Left renal pelvis (tissue), 4 donors: Measurements from ENCODE around the gene PARP11. TPM values are rescaled to one million over a fixed set of nuclear protein-coding genes. Genes with fewer than 3 reads are reported as not detected.

Source experiments
- DNase-seq, 4 donors: peaks; one replicate each; pipeline ENCODE4 v3.0.0-alpha.2; 2013; ENCODE audit warnings: low read depth in 4 of 4, low spot score in 3 of 4
- polyA plus RNA-seq, 4 donors: library from polyadenylated mRNA; unstranded; fragments of 120-200 nt; gene quantifications; one replicate each; pipeline ENCODE4 v1.2.1, GENCODE V29; 2013; ENCODE audit not compliant: insufficient read length in 4 of 4

Gene PARP11
- polyA plus RNA-seq, 4 donors = 11.8 to 17.4 (median 15.2) TPM

DNA sequence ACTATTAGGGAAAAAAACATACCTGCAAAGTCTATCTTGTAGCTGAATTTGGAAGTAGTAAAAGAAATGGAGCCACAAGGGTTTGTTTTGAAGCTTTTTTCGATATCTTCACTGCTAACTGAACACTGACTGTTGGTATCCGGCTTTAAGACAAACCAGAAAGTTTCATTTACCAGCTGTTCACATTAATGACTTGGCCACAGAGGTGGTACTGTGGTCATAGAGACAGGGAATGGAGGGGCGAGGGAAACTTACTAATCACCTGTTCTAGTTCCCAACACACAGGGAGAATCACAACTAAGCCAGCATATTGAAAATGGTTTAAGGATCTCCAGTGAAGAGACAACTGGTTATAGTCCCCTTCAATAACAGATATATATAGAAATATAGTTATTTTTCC is 44.3 kb downstream of the PARP11 start:
- no peak for DNase-seq

DNA sequence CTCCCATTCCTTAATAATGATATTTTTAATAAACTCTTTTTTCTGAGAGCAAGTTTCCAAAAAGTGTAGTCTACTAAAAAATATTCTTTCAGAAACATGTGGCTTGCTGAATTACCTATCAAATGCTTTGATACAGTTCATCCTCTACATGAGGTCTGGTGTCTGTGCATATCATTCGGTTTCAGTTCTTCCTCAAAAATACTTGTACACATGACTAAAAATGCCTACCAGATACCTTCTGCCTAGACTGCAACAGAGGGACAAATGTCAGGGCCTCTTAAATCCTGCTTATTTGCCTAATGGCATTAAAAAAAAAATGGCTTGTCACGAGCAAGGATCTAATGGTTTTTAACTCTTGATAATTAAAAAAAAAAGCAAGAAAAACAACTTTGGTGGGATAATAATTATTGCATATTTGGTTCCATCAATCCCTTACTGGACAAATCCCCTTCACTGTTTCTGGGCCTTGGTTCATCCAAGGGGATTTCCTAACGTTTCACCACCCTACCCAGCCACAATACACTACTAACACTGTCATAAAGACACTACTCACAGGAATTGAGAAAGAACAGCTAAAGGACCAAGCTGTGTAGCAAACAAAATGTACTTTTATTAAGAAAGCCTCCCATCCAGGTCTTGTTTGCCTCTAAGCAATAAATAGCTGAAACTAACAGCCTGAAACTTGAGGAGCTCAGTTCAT is 45.7 kb downstream of the PARP11 start:
- DNase-seq = no peak

DNA sequence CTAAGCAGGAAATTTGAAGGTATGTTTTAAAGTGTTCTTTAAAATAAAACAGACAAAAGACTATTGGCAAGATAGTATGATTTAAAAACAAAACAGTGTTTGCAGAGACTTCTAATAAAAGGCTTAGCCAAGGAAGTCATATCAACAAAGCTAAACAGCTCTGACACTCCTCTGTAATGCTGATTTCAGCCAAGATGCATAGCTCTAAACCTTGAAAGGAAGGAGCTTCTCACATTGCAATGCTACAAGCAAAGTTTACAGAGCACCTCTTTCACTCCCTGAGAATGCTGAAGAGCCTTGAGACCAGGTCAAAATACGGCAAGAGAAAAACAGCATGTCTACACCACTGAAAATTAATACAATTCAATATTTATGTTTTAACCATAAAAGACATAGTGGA is 51.8 kb downstream of the PARP11 start:
- no peak for DNase-seq

DNA sequence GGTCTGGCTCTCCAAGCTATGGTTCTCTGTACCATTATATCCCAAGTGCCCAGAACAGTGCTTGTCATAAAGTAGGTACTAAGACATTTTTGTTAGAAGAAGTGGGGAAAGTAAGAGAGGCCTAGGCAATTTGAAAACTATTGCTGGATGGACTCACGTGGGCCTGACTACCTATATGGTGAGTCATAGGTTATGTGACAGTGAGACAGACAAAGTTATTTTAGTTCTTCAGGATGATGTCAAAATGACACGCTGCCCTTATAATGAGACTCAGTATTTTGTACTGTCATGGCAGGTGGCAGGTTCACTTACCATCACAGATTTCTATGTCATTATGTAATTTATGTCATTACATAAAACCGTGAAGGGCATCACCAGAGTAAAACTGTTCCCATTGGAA is 53.1 kb downstream of the PARP11 start:
- no peak for DNase-seq

DNA sequence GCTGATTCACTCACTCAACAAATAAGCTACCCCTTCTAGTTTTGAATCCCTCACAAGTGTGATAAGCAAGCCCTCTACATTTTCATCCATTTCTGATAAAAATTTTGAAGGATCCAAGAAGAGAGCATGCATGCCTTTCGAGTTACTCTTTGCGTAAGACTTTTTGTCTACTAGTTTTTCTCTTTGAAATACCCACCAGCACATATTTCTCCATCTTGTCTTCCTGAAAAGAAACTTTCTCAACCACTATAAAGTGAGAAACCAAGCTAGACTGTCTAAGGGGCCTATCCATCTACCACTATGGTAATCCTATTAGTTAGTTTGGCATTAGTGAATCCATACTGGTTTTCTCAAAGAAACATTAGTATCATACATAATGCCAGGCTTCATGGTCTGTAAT is 56.9 kb downstream of the PARP11 start:
- no peak for DNase-seq

DNA sequence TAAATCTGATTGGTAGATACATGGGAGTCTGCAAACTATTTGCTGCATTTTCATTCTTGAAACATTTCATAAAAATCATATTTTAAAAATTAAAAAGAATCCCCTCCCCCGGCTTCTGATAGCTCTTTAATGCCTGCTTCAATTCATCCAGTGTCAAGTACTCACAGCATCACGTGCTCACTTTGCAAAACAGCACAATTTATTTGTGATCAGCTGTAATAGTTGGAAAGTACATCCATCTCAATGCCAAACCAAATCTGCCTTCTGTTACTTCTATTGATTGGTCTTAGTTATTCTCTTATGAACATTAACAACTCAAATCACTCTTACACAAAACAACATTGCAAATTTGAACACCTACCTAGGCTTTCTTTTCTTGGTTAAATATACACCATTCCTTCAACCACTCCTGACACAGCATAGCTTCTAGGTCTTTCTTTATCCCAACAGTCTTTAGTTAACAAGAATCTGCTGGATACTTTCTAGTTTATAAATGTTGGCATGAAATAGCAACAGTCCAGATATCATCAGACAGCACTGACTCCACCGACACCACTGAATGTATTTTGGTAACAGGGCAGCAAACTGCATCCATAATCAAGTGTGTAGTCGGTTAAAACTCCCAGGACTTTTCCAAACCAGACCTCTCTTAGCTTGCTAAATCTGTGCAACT is 58.0 kb downstream of the PARP11 start:
- DNase-seq = no peak

DNA sequence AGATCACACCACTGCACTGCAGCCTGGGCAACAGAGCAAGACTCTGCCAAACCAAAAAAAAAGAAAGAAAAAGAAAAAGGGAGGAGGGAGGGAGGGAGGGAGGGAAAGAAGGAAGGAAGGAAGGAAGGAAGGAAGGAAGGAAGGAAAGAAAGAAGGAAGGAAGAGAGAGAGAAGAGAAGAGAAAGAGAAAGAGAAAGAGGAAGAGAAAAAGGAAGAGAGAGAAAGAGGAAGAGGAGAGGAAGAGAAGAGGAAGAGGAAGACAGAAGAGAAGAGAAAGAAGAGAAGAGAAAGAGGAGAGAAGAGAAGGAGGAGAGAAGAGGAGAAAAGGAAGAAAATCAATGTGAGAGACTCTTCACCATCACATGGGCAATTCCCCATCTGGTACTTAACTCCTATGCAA is 62.7 kb downstream of the PARP11 start:
- no peak for DNase-seq

DNA sequence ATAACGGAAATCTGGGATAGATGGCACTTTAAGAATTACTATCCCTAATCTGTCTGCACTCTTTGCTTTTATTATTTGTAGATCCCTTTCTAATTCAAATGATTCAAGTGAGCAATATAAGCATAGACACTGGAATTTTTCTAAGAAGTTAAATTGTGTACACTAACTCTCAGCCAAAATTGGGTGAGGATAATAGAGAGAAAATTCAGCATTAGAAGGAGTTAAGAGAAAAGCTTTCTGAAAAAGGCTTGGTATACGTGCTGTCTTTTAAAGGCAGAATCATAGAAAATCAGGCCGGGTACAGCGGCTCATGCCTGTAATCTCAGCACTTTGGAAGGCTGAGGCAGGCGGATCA is 63.2 kb downstream of the PARP11 start:
- DNase-seq = no peak

DNA sequence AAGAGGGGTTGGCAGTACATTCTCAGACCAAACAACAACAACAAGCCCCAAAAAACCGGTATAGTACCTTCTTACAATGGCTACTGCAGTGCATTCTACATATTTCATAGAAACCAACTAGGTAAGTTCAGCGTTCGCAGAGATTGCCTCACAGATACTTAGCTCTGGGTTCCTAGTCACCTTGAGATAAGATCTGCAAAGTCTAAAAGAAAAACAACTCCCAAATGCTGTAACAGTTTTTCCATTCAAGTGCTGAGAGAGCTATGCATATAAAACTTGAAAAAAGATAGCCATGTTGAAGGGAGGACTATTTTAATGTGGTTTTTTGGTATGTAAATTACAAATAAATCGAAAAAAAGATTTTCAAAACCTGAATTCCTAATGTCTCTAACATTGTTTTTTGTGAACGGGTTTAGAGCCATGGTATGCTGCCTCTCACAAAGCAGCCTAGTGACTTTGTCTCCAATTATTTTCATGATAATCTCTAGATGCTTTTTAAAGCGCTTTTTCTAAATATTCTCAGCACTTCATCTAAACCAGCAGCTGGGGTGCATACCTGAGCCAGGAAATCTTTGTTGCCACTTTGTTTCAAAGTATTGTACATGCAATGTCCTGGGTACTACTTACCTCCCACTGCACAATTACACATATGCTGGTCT is 63.7 kb downstream of the PARP11 start:
- DNase-seq = no peak

DNA sequence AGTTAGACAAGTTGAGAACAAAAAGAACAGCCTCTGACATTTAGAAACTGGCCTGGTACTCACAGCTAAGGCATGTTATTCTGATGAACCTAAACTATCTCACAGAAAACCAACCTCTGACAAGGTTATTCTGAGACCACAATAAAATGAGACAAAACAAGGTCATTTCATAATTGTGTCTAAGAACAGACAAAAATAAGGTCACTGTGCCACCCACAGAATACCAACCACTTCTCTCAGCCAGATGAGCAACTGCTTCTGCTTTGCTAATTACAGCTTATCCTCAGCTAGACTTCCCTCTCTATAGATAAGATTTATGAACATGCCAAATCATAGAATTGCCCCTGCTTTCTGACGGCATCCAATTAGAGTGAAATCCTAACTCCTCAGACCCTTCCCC is 68.1 kb downstream of the PARP11 start:
- no peak for DNase-seq

DNA sequence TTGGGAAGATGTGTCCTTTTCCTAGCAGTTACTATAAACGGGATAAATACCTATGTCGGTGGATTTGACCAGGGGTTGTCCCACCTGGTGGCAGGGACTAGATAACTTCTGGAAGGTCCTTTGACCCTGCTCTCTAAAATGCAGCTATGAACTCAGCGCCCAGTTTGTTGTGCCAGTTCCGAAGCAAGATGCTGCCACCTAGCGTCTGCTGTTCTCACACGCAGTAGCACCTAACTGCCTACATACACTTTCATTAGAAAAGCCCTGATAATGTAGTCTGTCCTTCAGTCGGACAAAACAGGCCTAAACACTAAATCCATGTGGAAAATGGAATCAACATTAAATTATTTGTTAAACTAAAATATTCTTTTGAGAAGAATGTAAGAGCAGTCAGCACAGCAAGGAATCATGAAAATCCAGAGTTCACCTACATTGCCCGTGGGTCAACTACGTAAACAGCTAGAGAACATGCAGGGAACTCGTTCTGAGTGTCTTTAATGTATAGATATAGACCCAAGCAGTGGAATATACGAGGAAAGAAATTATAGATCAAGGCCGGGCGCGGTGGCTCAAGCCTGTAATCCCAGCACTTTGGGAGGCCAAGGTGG is 69.2 kb downstream of the PARP11 start:
- peak in 3 of 4 donors; percentile 45 to 58 (median 50) for DNase-seq

DNA sequence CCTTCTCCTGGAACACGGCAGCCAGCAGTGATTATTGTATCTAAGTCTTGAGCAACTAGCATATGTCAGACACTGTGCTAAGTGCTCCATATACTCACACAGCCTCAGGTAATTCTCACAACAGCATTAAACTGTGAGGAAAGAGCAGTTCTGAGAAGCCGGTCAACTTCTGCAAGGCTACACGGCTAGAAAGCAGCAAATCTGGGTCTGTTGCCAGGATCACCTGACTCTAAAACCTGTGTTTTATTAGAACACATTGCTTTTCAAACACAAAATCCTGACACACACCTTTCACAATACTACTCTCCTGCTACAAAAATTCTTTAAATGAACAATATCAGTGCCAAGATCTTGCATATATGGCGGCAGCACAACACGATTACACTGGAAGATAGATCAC is 70.5 kb downstream of the PARP11 start:
- DNase-seq = no peak

DNA sequence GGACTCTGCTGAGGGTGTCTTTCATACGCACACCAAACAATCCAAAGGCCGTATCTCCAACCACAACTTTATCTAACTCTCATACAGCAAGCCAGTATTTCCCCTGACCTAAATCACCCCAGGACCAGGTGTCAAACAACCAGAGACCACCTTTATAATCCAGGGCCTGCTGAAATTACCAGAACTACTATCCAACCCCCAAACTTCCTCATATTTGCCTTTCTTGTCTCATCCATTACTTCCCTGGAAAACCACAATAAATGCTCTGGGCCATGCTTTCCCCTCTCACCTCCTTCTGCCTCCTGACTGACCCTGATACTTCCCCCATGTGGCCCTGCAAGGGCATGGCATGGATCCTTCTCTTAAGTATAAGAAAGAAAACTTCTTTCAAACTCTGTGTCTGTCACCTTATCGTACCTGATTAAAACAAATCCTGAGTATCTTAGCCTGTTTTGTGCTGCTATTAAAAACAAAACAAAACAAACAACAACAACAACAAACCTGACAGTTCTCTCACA is 75.6 kb downstream of the PARP11 start:
- no peak for DNase-seq

DNA sequence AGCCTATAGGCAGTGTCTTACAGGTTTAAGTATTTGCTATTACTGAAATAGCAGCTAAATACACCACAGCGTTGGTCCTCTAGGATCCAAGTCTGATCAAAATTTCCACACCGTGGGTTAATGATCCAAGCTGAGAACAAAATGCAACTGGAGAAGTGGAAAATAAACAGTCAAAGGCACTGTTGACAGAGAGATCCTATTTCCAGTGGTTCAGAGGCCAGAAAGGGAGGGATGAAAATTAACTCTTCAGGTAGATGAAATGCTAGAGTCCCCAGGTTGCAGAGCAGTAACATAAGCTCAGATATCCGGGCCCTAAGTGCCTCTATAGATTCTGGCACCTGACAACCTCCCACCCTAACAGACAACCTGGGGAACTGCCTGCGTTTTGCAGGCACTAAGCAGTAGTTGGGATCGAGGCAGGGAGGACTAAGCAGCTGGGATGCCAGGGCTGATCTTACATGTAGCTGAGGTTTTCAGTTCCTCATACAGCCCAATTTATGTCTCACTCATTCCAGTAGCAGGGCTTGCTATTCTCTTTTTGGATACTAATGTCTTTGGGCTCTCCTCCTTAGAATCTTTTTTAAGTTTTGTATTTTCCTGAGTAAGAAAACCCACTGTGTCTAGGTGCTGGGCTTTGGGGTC is 77.6 kb downstream of the PARP11 start:
- DNase-seq = peak in 2 of 4 donors; percentile 29 to 61

DNA sequence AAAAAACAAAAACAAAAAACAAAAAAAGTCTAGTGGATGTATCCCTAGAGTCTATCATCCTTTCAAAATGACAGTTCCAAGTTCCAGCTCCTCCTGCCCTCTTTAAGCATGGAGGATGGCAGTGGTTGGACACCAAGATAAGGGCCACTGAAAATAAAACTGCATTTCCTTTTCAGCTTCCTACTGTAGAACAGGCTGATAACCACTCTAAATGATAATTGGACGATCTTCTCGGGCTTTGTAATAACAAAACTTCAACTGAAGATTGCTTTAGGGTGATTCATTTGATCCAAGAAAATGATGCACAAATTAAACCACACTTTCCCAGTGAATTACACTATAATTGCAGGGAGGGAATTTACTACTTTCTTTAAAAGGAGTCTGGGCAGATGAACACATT is 78.1 kb downstream of the PARP11 start:
- DNase-seq = no peak

DNA sequence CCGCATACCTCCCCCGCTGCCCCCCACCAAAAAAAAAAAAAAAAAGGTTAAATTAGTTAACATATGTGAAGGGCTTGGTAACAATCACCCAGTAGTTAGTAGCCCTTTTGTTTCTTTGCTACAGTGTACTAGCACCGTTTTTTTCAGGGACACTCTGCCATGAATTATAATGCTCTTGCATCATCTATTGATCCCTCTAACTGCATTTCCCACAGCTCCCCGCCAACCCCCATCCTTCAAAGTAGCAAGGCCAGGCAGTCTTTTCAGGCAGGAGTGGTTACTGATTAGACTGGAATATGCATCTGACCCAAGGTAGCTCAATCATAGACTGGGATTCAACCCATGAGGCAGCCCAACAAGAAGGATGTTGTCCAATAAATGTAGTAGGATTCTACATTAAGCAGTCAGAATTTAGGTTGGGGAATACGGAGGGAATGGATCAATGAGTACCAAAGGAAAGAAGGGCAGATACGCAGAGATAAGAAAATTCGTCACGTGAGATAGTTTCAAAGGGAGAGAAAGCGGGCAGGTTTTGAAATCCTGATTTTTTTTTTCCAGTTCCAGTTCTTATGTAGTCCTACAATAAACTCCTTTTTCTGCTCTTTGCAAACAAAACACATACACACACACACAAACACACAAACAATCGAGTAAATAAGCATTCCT is 80.4 kb downstream of the PARP11 start:
- DNase-seq = no peak

DNA sequence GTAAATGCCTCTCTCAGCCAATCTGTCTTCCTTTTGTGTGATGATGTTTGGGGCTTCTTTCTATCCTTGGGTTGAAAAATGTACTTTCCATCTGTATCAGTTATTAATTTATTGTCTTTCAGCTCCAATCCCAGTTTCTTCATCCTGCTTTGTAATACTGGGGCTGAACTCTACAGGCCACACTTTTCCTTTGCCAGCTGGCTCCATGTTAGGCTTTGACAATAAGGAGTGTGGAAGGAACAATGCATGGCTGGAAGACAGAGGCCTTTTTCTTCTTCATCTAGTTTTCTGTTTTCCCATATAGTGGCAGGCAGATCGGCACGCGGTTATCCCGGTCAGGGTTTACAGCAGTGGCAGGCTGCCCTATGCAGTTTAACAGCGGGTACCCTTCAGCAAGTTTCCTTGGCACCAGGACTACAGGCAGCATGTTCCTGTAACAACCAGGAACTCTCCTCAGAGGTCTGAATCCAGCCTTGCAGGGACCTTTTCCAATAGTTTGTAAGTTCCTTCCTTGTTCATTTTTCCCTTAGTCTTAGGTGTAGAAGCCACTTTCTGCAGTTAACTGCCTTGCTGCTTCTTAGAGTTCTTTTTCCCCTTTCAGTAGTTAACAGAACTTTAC is 81.8 kb downstream of the PARP11 start:
- DNase-seq = no peak

DNA sequence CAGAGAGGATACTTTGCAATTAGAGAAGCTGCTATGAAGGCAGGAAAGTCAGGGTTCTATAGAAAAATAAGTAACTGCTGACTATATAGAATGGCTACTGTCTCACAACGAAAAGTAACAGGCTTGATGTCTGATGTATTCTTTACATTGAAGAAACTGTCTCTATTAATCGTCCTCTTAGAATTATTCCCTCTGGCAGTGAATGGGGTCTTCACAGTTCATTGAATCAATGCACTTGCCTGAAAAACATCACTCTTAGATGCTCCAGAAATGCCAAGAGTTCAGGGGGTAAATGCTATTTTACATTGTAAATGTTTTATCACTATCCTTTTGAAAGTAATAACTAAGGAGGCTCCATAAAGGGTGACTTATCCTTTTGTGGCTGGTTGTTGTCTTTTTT is 82.6 kb downstream of the PARP11 start:
- no peak for DNase-seq

DNA sequence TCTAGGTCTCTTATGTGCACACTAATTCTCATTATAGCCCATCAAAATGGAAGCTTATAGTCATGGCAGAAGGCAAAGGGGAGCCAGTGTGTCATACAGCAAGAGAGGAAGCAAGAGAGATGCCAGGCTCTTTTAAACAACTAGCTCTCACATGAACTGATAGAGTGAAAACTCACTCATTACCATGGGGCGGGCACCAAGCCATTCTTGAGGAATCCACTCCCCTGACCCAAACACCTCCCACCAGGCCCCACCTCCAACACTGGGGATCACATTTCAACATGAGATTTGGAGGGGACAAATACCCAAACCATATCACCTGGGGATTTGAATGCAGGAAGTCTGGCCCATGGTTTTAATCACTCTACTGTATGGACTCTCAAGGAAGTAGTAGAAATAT is 83.4 kb downstream of the PARP11 start:
- DNase-seq = no peak

DNA sequence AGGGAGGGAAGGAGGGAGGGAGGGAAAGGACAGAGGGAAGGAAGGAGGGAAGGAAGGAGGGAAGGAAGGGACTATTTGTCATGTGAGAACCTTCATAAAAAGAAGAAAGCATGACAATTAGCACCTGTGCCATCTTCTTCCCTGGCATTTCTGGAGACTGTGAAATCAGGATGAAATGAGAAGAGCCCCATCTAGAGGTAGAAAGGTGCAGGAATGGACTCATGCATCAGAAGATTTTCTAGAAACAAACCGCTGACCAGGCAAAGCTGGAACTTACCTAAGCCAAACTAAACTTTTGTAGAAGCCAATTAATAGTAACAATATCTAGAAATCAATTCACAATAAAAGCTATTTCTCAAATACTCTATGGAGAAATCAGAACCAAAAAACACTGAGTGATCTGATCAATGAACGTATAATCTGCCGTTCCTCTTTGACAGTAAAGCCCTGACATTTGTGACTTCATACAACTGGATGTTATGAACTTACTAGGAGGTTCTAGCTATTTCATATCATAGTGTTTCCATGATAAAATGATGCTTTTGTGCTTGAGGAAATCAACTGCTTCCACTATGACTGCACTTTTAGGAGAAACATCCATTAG is 95.9 kb downstream of the PARP11 start:
- DNase-seq = no peak
